IMR-90 (cell line): ENCODE measurements around the gene TMEM145. TPM values are rescaled to one million over a fixed set of nuclear protein-coding genes. Genes with fewer than 3 reads are reported as not detected.

Experiments
- ATAC-seq: fragments of 200-7000 bp; cut with Tn5 transposase; 2 replicates; pipeline ENCODE4 v1.9.1; 2020; ENCODE audit warnings: low read depth, mild to moderate bottlenecking, moderate library complexity
- BruUV-seq: library from RNA; stranded (reverse); fragments of 400-500 nt; replicated peaks from 2 replicates; lab custom pipeline; 2021; lab: Mats Ljungman, UMichigan
- CTCF ChIA-PET: fragments of 300-600 bp; formaldehyde crosslinking; extraction: SDS; loops from one replicate; lab custom pipeline; 2021; ENCODE audit warnings: antibody characterized with exemption; lab: Yijun Ruan, JAX
- POLR2A ChIA-PET: fragments of 300-600 bp; sonication (Branson Sonifier 250); formaldehyde crosslinking; loops from one replicate; lab custom pipeline; 2022; ENCODE audit warnings: antibody characterized with exemption; ENCODE audit not compliant: unreplicated experiment; lab: Charles Lee
- DNase-seq: peaks from one replicate; pipeline ENCODE4 v3.0.0; 2013
- H2AFZ ChIP-seq: replicated peaks from 2 replicates; pipeline ENCODE3; 2013; ENCODE audit warnings: low read length, mild to moderate bottlenecking; ENCODE audit not compliant: poor library complexity
- H2AK5ac ChIP-seq: 2 replicates; pipeline ENCODE4 v1.6.1; 2013; ENCODE audit warnings: low read depth, low read length, inconsistent platforms
- H2AK9ac ChIP-seq: replicated peaks from 2 replicates; pipeline ENCODE3; 2013; ENCODE audit warnings: mild to moderate bottlenecking, low read depth, low read length, moderate library complexity; ENCODE audit not compliant: poor library complexity
- H2BK120ac ChIP-seq: 2 replicates; pipeline ENCODE4 v1.6.1; 2013; ENCODE audit warnings: low read depth, low read length, inconsistent platforms
- H2BK15ac ChIP-seq: 3 replicates; pipeline ENCODE4 v1.6.1; 2013; ENCODE audit warnings: low read depth, low read length, inconsistent platforms
- H2BK20ac ChIP-seq: 2 replicates; pipeline ENCODE4 v1.6.1; 2013; ENCODE audit warnings: low read depth, mild to moderate bottlenecking, inconsistent platforms, low read length, moderate library complexity
- H2BK5ac ChIP-seq: 2 replicates; pipeline ENCODE4 v1.6.1; 2013; ENCODE audit warnings: mild to moderate bottlenecking, low read depth, low read length, inconsistent platforms; ENCODE audit not compliant: poor library complexity, severe bottlenecking
- H3K14ac ChIP-seq: replicated peaks from 2 replicates; pipeline ENCODE4 v1.6.1; 2013; ENCODE audit warnings: low read depth, low read length, inconsistent platforms
- H3K18ac ChIP-seq: 2 replicates; pipeline ENCODE4 v1.6.1; 2013; ENCODE audit warnings: low read depth, low read length, control low read depth
- H3K23ac ChIP-seq: 2 replicates; pipeline ENCODE4 v1.6.1; 2013; ENCODE audit warnings: low read depth, low read length, inconsistent platforms
- H3K27ac ChIP-seq: 2 replicates; pipeline ENCODE4 v1.5.1; 2013; ENCODE audit warnings: mild to moderate bottlenecking, control low read depth, low read length; ENCODE audit not compliant: insufficient read depth
- H3K27me3 ChIP-seq: 2 replicates; pipeline ENCODE4 v1.6.1; 2013; ENCODE audit warnings: low read length; ENCODE audit not compliant: control insufficient read depth, insufficient read depth
- H3K36me3 ChIP-seq: 2 replicates; pipeline ENCODE4 v1.6.1; 2013; ENCODE audit warnings: low read length, mixed read lengths; ENCODE audit not compliant: control insufficient read depth, insufficient read depth
- H3K4ac ChIP-seq: 2 replicates; pipeline ENCODE4 v1.6.1; 2013; ENCODE audit warnings: low read depth, low read length, inconsistent platforms
- H3K4me1 ChIP-seq: 2 replicates; pipeline ENCODE4 v1.6.1; 2013; ENCODE audit warnings: low read length, mixed read lengths; ENCODE audit not compliant: control insufficient read depth, insufficient read depth
- H3K4me2 ChIP-seq: 2 replicates; pipeline ENCODE4 v1.6.1; 2013; ENCODE audit warnings: low read depth, mild to moderate bottlenecking, control low read depth, low read length, moderate library complexity
- H3K4me3 ChIP-seq: 2 replicates; pipeline ENCODE4 v1.5.1; 2013; ENCODE audit warnings: low read depth, mild to moderate bottlenecking, control low read depth, low read length, moderate library complexity; ENCODE audit not compliant: insufficient read depth
- H3K56ac ChIP-seq: 2 replicates; pipeline ENCODE4 v1.6.1; 2013; ENCODE audit warnings: low read length, inconsistent platforms; ENCODE audit not compliant: insufficient read depth; ENCODE audit errors: extremely low read depth
- H3K79me1 ChIP-seq, 2 experiments: 2 replicates each; pipeline ENCODE4 v1.6.1; 2013; ENCODE audit warnings: low read length in 2 of 2, inconsistent platforms in 1 of 2, low read depth in 1 of 2
- H3K9ac ChIP-seq: 2 replicates; pipeline ENCODE4 v1.6.1; 2013; ENCODE audit warnings: low read depth, low read length, control low read depth
- H3K9me1 ChIP-seq: 2 replicates; pipeline ENCODE4 v1.6.1; 2013; ENCODE audit warnings: low read length, inconsistent platforms; ENCODE audit not compliant: insufficient read depth
- H3K9me3 ChIP-seq: 2 replicates; pipeline ENCODE4 v1.6.1; 2013; ENCODE audit warnings: low read length; ENCODE audit not compliant: control insufficient read depth, insufficient read depth
- H4K20me1 ChIP-seq: 2 replicates; pipeline ENCODE4 v1.6.1; 2013; ENCODE audit warnings: low read length, inconsistent platforms; ENCODE audit not compliant: insufficient read depth
- H4K5ac ChIP-seq: 2 replicates; pipeline ENCODE4 v1.6.1; 2013; ENCODE audit warnings: mild to moderate bottlenecking, low read depth, low read length, control low read depth
- H4K8ac ChIP-seq, 2 experiments: 2 replicates each; pipeline ENCODE4 v1.6.1; 2013; ENCODE audit warnings: low read depth in 2 of 2, low read length in 2 of 2, control low read depth in 1 of 2, inconsistent platforms in 1 of 2
- H4K91ac ChIP-seq: 2 replicates; pipeline ENCODE4 v1.6.1; 2013; ENCODE audit warnings: low read depth, low read length, inconsistent platforms; ENCODE audit not compliant: insufficient read depth
- MXI1 ChIP-seq: IDR thresholded peaks from 2 replicates; pipeline ENCODE4 v1.6.1; 2012; ENCODE audit warnings: low read depth, mild to moderate bottlenecking, low read length, moderate library complexity, borderline replicate concordance
- POLR2A ChIP-seq: IDR thresholded peaks from 2 replicates; pipeline ENCODE4 v1.6.1; 2012; ENCODE audit warnings: mild to moderate bottlenecking, low read depth, low read length
- WGBS, 2 experiments: methylation state at CpG; one replicate each; pipeline versions ENCODE4 v1.1.5 to v1.1.7; 2013; ENCODE audit warnings: missing lambda C conversion rate in 2 of 2; ENCODE audit not compliant: insufficient read length in 1 of 2; ENCODE audit errors: extremely low coverage in 2 of 2; 5-methylcytosine and 5-hydroxymethylcytosine counted together
- dilution Hi-C: fragments of 300-500 bp; cut with HindIII; formaldehyde crosslinking; loops from one replicate; pipeline ENCODE4 v1.14.3; 2018; ENCODE audit warnings: low sequenced_read_pairs; ENCODE audit not compliant: unreplicated experiment
- in situ Hi-C: fragments of 300-500 bp; cut with MboI; formaldehyde crosslinking; loops from 3 replicates; pipeline ENCODE4 v1.14.3; 2019; ENCODE audit warnings: low sequenced_read_pairs, inconsistent platforms, mixed read lengths
- intact Hi-C: fragments of 100-400 bp; cut with micrococcal nuclease; formaldehyde crosslinking; loops from 2 replicates; pipeline ENCODE4 v1.10.0; 2022
- polyA plus RNA-seq, 3 experiments: library from polyadenylated mRNA; depleted of rRNA; stranded (reverse); fragments of >200 nt; gene quantifications; 2 replicates each; pipeline ENCODE4 v1.2.3, GENCODE V29; 2012; ENCODE audit warnings: low replicate concordance in 1 of 3
- total RNA-seq: library from RNA; depleted of rRNA; stranded (reverse); fragments of >200 nt; gene quantifications from 2 replicates; pipeline ENCODE4 v1.2.3, GENCODE V29; 2012

The TMEM145 gene
- total and polyA plus RNA-seq, 2 of the 4 experiments (the other 2 are of a cell fraction) = under 0.01 to 0.41 TPM

- H3K56ac ChIP-seq = peak overlapping the region; percentile 65; the same call in 1 of the 2 replicates
- H2BK120ac ChIP-seq = no peak overlapping the region
- H3K27me3 ChIP-seq = no peaks in the 10 kb centered on the region
- H3K9me1 ChIP-seq = peaks cover 17% of the 10 kb centered on the region
- H4K5ac ChIP-seq = peak overlapping the region; percentile 31; the same call in 1 of the 2 replicates
- peak overlapping the region; percentile 83 for H3K27ac ChIP-seq
- intact Hi-C loops (loop anchor here (1.0 kb wide), 1 partner anchor 33 kb away; no protein-coding TSS in a partner anchor), in situ Hi-C loops (no loop called here), dilution Hi-C loops (no loop called here)
- CTCF ChIA-PET = interaction anchor here (0.6 to 3.6 kb wide), 6 partner anchors 9 to 34 kb away, joined by 3 to 29 read pairs (median 4); partner anchors contain the start of gene CIC
- peaks cover 43% of the 10 kb centered on the region; the same call in 1 of the 2 replicates for H4K20me1 ChIP-seq
- H3K14ac ChIP-seq = peak overlapping the region; percentile 83
- 17% methylated on average over 4 of the region's 6 CpGs; no CpG with 5 or more reads in 1 of the 2 experiments for WGBS, 2 experiments
- ATAC-seq (no peak), DNase-seq (no peak)
- H3K4me3 ChIP-seq = peak overlapping the region; percentile 65
- H2BK15ac ChIP-seq = no peak overlapping the region
- no peak overlapping the region for H3K18ac ChIP-seq
- H3K79me1 ChIP-seq = peaks cover 38 to 77% of the 10 kb centered on the region in 2 experiments
- H2AFZ ChIP-seq = peak overlapping the region; percentile 90
- H3K9me3 ChIP-seq = no peaks in the 10 kb centered on the region
- peak overlapping the region; percentile 97 for H2AK9ac ChIP-seq
- peak overlapping the region; percentile 15 to 71; a peak in 2 of 4 replicates for H4K8ac ChIP-seq
- POLR2A ChIA-PET = no interaction called here
- peak overlapping the region; percentile 58 for H3K23ac ChIP-seq
- no peak for TF ChIP-seq POLR2A
- 0 out of 2 replicates have a peak, but pooled peaks have one; percentile 31 for TF ChIP-seq MXI1
- peak overlapping the region; percentile 63 for H2BK5ac ChIP-seq
- peak overlapping the region; percentile 95 for H2AK5ac ChIP-seq
- H4K91ac ChIP-seq = peak overlapping the region; percentile 59; the same call in 1 of the 2 replicates
- no peak overlapping the region for H2BK20ac ChIP-seq
- H3K4ac ChIP-seq = peak overlapping the region; percentile 59; the same call in 1 of the 2 replicates
- peaks cover 46% of the 10 kb centered on the region for H3K4me1 ChIP-seq
- peak overlapping the region; percentile 87 for H3K9ac ChIP-seq
- peaks cover 16% of the 10 kb centered on the region for H3K36me3 ChIP-seq
- peak overlapping the region; percentile 89 for H3K4me2 ChIP-seq
- BruUV-seq = no TSS peak
These were observed 33.8 kb upstream of the TMEM145 start for GRCh38 chr19:42279155-42279901.
